Mucosa of descending colon (tissue), 3 donors: ENCODE data around the gene UBXN11. TPM values are rescaled to one million over a fixed set of nuclear protein-coding genes. Genes with fewer than 3 reads are reported as not detected.

ENCODE experiments used
- ATAC-seq: fragments of 200-7000 bp; cut with Tn5 transposase; one replicate; pipeline ENCODE4 v1.9.1; 2020; ENCODE audit warnings: mild to moderate bottlenecking, moderate library complexity
- DNase-seq, 3 donors: peaks; one replicate each; pipeline ENCODE4 v3.0.0-alpha.2; 2020
- H3K36me3 ChIP-seq: fragments of 200-600 bp; one replicate; pipeline ENCODE4 v1.8.0; 2021; ENCODE audit warnings: low read depth, mild to moderate bottlenecking
- H3K4me1 ChIP-seq: fragments of 200-600 bp; one replicate; pipeline ENCODE4 v1.8.0; 2021; ENCODE audit warnings: low read depth, mild to moderate bottlenecking
- H3K4me3 ChIP-seq: fragments of 200-600 bp; one replicate; pipeline ENCODE4 v1.8.0; 2021; ENCODE audit warnings: mild to moderate bottlenecking
- H3K9me3 ChIP-seq: fragments of 200-600 bp; one replicate; pipeline ENCODE4 v1.8.0; 2021; ENCODE audit warnings: mild to moderate bottlenecking
- intact Hi-C, 2 donors: fragments of 100-400 bp; cut with DNase I in 1 of 2; cut with micrococcal nuclease in 1 of 2; formaldehyde crosslinking; loops; one replicate each; pipeline versions ENCODE4 v1.11.0 to v1.11.1; 2022; cut with DNase I, micrococcal nuclease
- total RNA-seq, 3 donors: library from RNA; stranded (reverse); fragmentation: NEBNext Ultra II Directional in 2 of 3; extraction: Animal tissue kit (Norgen Biotek cat#: 25700) in 2 of 3; gene quantifications; one replicate each; pipeline versions ENCODE4 v1.2.1 to v1.2.4, GENCODE V29; 2021 to 2023
- TF ChIP-seq, protein P1 (sequence below): fragments of 200-600 bp; IDR thresholded peaks from one replicate; pipeline ENCODE4 v1.8.0; 2022; ENCODE audit warnings: antibody characterized with exemption, mild to moderate bottlenecking
- donor health status: DM: no; HTN: no; CAD: no; lungs with moderate emphysema.
- donor health status: DM: no; HTN: no; CAD: no.
- donor health status: DM: no; HTN: yes; CAD: no.

The UBXN11 gene
- total RNA-seq, 3 donors from 2014 or later = 12.9 to 17.9 (median 16.4) TPM

DNA sequence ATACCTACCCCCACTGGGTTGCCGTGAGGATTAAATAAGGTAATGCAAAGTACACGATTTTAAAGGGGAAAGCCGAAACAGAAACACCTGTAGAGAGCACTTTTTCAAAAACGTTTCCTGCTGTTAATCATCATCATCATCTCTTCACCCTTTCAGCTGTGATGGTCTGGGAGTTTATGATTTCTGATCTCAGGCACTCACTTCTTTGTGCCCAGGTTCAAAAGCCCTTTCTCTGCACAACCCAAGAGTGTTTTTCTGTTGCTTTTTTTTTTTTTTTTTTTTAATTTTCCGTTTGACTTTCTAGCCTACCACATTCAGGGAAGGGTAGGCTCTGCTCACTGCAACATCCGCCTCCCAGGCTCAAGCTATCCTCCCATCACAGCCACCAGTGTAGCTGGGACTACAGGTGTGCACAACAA is 936 bp upstream of the UBXN11 start:
- Histone ChIP-seq H3K4me3 (no peak overlapping the region), H3K4me1 (peaks cover 6% of the 10 kb centered on the region), H3K9me3 (no peaks in the 10 kb centered on the region), H3K36me3 (no peaks in the 10 kb centered on the region)
- TF ChIP-seq, protein P1, sequence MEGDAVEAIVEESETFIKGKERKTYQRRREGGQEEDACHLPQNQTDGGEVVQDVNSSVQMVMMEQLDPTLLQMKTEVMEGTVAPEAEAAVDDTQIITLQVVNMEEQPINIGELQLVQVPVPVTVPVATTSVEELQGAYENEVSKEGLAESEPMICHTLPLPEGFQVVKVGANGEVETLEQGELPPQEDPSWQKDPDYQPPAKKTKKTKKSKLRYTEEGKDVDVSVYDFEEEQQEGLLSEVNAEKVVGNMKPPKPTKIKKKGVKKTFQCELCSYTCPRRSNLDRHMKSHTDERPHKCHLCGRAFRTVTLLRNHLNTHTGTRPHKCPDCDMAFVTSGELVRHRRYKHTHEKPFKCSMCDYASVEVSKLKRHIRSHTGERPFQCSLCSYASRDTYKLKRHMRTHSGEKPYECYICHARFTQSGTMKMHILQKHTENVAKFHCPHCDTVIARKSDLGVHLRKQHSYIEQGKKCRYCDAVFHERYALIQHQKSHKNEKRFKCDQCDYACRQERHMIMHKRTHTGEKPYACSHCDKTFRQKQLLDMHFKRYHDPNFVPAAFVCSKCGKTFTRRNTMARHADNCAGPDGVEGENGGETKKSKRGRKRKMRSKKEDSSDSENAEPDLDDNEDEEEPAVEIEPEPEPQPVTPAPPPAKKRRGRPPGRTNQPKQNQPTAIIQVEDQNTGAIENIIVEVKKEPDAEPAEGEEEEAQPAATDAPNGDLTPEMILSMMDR = no peak
- intact Hi-C loops = no loop called here
- DNase-seq (no peak), ATAC-seq (peak; percentile 1)

GRCh38 chr1:26305667-26306289 is 658 bp downstream of the UBXN11 start:
- TF ChIP-seq, protein P1 = no peak
- ATAC-seq (peak; percentile 5), DNase-seq (no peak)
- Histone ChIP-seq H3K4me3 (peak overlapping the region; percentile 68), H3K36me3 (no peaks in the 10 kb centered on the region), H3K9me3 (no peaks in the 10 kb centered on the region), H3K4me1 (peaks cover 6% of the 10 kb centered on the region)
- intact Hi-C loops = no loop called here

- TF ChIP-seq, protein P1 = no peak
- H3K4me1 ChIP-seq = peaks cover 6% of the 10 kb centered on the region
- H3K36me3 ChIP-seq = no peaks in the 10 kb centered on the region
- no peak overlapping the region for H3K4me3 ChIP-seq
- no peak for DNase-seq
- no peak for ATAC-seq
- intact Hi-C loops = no loop called here
- no peaks in the 10 kb centered on the region for H3K9me3 ChIP-seq
These were observed 3.6 kb downstream of the UBXN11 start for GRCh38 chr1:26302733-26303405.

- TF ChIP-seq, protein P1 = no peak
- Histone ChIP-seq H3K9me3 (no peaks in the 10 kb centered on the region), H3K36me3 (no peaks in the 10 kb centered on the region), H3K4me3 (no peak overlapping the region), H3K4me1 (peaks cover 3% of the 10 kb centered on the region)
- intact Hi-C loops = no loop called here
- DNase-seq (no peak), ATAC-seq (no peak)
These were observed 5.7 kb downstream of the UBXN11 start for GRCh38 chr1:26300578-26301275.

DNA sequence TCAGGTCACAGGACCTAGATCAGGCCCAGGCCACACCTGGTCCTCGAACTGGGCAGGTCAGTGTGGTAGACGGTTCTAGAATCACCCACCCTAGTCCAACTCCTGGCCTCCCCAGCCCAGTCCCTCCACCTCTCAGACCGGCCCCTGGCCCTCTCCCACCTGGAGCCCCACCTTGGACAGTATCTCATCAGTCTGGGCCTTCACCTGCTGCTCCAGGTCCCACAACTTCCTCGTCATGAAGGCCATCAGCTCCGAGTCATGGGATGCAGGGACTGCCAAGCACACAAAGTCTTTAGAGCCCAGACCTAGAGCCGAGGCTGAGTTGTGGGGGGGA is 8.7 kb downstream of the UBXN11 start:
- intact Hi-C loops = no loop called here

More for the DNA sequence above, 8.7 kb downstream of the UBXN11 start:
- no peaks in the 10 kb centered on the region for H3K9me3 ChIP-seq
- ATAC-seq (no peak), DNase-seq (no peak)
- H3K36me3 ChIP-seq = no peaks in the 10 kb centered on the region
- TF ChIP-seq, protein P1 = no peak
- H3K4me1 ChIP-seq = no peaks in the 10 kb centered on the region
- no peak overlapping the region for H3K4me3 ChIP-seq
